NCI-H345 treated with DMSO at 0.1 percent for 48 hours (cell line): ENCODE measurements around the gene PSAT1.

Source experiments
- DNase-seq: peaks from one replicate; lab custom pipeline; 2025; ENCODE audit not compliant: unreplicated experiment; lab: John Stamatoyannopoulos, UW

Gene PSAT1

GRCh38 chr9:78316166-78316892 is 19.4 kb downstream of the PSAT1 start:
- no peak for DNase-seq

DNA sequence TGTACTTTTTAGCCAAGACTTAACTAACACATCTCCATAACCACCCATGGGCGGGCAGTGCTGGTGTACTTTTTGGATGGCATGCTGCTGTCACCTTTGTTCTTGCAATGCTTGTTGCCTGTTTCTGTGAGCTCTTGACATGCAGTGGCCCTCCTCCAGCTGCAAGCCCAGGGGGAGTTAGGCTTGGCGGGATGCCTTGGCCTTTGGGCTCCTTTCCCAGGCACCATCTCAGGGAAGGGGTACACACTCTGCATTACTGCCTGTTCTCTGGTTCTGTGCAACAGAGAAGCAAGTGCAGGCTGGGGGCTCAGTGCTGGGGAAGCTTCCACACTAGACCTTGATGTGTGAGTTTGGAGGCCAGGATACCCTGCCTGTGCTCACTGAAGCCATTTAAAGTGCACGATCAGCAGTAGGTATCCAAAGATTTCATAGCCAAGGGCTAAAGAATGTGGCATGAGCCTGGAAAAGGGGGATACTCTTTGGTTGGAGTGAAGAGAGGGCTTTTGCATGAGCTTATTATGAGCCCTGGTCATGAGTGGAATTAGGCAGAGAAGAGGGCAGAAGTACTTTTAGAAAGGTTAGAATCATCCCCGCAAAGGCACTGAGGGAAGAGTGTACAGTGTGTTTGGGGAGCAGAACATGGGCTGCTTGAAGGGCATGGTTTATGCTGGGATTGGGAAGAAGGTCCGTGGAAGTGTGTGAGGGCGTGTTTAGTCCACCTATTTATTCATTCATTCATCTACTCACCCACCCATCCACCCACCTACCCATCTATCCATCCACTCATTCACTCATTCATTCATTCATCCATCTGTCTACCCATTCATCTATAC is 22.5 kb downstream of the PSAT1 start:
- DNase-seq = no peak

DNA sequence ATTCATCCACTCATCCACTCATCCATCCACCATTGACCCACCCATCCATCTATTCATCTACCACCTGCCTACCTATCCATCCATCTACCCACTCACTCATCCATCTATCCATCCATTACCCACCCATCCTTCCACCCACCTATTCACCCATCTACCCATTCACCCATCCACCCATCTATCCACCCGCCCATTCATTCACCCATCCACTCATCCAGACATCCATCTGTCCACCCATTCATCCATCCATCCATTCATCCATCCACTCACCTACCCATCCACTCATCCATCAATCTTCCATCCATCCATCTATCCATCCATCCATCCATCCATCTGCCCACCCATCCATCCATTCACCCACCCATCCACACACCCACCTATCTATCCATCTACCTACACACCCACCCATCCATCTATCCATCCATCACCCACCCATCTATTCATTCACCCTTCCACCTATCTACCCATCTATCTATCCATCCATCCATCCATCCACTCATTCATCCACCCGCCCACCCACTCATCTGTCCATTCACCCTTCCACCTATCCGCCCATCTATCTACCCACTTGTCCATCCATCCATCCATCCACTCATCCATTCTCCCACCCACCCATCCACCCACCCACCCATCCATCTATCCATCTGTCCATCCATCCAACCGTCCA is 23.2 kb downstream of the PSAT1 start:
- no peak for DNase-seq

DNA sequence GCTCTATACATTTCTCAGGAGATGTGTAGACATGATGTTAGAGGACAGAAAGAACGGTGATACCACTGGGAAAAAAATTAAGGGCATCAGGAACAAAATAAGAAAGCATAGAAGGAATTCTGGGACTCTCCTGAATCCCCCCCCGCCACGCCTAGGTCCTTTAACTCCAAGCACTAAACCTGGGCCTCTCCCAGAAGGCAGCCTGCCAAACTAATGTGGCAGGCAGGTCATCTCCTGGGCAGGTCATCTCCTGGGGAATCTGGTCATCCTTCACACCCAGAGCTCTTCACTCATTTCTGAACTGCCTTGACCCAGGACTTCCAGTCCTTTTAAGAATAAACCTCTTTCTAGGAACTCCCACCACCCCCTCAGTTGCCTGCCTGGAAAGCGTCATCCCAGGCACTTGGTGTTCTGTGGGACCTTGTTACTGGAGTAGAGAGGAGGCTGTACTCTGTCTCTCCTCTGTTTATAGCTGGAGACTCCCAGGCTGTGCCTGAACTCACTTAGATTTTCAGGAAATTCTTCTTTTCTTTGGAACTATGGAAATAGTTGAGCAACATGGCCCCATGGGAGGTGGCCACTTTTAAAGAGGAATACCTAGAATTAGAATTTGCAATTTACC is 24.1 kb downstream of the PSAT1 start:
- DNase-seq = no peak

DNA sequence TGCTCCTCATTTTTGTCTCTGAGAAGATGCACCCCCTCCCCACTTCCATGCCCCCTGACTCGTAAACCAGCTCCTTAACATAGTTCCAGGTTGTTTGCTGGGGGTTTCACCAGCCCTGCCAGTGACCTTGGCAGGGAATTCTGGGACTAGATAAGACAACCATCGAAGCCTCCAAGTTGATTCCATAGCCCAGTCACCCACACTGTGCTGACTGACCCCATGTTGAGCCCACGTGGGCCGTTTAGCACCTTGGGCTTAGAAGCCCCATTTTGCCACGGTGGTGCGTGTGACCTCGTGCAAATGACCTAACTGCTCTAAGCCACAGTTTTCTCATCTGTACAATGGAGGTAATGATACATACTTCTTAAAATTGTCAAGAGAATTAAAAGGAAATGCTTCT is 24.6 kb downstream of the PSAT1 start:
- DNase-seq = no peak

DNA sequence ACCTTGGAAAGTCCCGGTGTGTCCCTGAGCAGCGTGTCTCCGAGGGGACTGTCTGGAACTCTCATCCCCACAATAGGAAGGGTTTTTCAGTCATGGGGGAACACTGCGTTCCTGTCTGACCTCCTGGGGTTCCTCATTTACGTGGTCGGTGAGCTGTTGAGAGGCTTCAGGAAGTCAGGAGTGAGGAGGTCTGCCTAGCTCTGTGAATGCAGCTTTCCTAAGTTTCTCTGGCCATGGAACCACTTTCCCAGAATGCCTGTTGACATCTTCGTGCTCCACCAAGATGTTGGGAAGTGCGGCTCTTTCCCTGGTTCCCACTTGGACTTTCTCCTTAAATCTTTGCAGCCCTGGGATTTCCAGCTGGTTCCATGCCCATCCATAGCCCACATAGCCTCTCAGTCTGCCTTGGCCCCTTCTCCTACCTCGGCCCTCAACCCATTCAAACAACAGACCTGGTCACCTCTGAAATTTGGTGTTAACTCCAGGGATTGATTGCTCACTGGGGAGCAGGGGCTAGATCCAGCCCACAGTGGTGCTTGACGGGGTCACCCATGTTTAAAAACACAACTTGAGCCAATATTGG is 27.2 kb downstream of the PSAT1 start:
- no peak for DNase-seq

- no peak for DNase-seq
Observed at GRCh38 chr9:78324682-78325081, 27.8 kb downstream of the PSAT1 start.

GRCh38 chr9:78325343-78325742 is 28.4 kb downstream of the PSAT1 start:
- DNase-seq = no peak

DNA sequence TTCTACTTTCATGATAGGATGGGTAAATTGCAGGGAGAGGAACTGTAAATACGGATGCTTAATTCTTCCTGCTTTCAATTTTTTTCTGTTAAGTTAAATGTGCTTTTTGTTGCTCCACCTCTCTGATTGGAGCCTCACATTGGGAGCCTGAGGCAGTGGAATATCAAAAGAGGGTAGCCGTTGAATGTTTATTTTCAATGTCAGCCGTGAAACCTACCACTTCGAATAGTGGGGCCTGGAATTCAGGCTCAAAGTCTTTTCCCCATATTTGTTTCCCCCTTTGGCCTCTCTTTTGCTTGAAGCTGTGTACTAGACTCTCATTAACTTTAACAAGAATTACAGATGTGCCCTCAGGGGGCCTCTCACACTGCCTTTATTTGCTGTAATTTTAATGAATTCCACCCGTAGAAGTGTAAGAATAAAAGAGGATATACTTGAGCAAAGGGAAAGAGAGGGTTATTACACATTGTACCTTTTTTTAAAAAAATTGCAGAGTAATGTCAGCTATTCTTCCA is 29.0 kb downstream of the PSAT1 start:
- DNase-seq = no peak

DNA sequence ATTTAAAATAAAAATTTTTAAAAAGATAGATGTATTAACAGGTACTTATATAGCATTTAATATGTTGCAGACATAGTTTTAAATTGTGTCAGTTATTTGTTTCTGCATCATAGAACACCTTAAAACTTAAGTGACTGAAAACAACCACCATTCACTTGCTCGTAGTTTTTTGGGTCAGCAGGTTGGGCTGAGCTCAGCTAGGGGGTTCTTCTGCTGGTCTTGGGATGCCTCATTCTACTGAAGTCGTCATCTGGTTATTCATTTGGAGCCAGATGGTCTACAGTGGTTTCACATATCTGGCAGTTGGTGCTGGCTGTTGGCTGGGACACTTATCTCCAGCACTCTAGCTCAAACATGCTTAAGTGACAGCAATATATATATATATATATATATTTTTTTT is 29.6 kb downstream of the PSAT1 start:
- no peak for DNase-seq

GRCh38 chr9:78332381-78332780 is 35.5 kb downstream of the PSAT1 start:
- no peak for DNase-seq

GRCh38 chr9:78348848-78349247 is 51.9 kb downstream of the PSAT1 start:
- DNase-seq = no peak

DNA sequence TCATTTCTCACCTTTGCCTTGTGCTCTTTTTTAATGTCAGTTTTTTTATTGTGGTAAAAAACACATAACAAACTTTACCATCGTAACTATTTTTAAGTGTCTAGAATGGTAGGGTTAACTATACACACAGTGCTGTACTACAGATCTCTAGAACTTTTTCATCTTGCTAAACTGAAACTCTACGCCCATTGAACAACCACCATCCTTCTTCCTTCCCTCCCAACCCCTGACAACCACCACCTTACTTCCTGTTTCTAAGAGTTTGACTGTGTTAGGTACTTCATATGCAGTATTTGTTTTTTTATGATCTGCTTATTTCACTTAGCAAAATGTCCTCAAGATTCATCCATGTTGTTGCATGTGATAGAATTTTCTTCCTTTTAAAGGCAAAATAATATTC is 54.9 kb downstream of the PSAT1 start:
- DNase-seq = no peak

DNA sequence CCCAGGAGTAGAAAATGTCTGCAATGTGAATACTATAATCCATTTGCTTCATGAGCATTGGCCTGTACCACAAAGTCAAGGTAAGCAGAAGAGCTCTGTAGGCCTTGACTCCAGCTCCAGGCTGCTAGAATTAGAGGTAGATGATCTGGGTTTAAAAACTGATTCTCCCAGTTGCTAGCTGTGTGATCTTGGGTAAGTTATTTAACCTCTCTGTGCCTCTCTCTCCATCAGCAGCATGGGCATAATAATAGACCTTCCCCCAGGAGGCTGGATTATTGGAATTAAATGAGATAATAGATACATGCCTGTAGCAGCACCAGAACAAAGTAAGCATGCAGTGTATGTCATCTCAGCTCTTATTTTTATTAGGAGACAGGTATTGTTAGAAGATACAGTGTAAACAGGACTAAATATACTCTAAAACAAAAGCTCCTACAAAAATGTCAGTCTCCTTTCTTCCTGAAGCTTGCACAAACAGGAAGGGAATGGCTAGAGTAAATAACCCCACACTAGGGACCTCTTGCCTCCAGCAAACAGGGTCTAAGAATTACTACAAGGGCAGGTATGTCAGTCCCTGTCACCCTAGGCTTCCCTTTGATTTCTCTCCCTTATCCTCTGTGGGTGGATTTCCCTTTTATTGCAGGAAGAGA is 57.5 kb downstream of the PSAT1 start:
- DNase-seq = no peak

DNA sequence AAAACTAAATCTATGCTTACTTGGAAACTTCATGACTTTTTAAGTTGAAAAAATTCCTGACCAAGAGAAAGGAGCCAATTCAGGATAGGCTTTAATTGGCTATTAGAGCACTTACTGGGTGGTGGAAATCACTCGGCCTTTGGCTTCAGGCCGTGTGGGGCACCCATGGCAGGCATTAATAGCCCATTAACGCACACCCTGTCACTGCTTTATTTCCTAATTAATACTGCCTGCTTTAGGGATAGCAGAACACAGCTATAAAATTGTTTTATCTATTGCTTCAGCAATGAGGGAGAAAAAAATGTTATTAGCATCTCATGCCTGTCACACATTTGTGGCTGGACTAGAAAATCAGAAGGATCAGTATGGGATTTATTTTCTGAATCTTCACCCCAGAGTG is 58.1 kb downstream of the PSAT1 start:
- DNase-seq = no peak

- DNase-seq = no peak
Observed at GRCh38 chr9:78356634-78357033, 59.7 kb downstream of the PSAT1 start.

DNA sequence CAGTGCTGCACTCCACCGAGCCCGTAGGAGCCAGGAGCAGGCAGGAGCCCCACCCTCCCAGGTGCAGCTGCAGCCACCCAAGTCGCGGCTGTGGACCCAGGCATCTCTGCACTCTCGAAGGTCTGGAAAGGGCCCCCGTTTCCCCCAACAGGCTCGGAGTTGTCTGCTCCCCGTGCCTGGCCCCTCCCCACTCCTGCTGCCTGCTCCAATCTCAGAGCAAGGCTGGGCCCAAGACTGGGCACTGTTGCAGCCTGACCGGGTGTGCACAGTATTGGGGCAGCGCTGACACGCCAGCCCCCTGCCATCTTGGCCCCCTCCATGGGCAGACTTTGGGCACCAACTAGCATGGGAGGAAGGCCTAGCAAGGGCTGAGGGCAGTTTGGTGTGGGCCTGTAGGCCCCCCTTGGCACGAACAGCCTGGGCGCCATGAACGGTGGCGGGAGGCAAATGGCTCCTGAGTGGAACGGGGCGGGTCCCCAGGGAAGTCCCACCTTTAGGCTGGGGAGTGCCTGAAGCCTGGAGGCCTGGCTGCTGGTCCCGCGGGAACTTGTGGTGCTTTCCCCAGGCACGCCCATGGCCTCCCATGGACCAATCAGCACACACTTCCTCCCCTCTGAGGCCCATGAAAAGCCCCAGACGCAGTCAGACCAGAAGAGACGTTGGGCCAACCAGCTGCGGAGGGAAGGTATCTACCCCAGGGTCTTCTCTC is 60.4 kb downstream of the PSAT1 start:
- no peak for DNase-seq

DNA sequence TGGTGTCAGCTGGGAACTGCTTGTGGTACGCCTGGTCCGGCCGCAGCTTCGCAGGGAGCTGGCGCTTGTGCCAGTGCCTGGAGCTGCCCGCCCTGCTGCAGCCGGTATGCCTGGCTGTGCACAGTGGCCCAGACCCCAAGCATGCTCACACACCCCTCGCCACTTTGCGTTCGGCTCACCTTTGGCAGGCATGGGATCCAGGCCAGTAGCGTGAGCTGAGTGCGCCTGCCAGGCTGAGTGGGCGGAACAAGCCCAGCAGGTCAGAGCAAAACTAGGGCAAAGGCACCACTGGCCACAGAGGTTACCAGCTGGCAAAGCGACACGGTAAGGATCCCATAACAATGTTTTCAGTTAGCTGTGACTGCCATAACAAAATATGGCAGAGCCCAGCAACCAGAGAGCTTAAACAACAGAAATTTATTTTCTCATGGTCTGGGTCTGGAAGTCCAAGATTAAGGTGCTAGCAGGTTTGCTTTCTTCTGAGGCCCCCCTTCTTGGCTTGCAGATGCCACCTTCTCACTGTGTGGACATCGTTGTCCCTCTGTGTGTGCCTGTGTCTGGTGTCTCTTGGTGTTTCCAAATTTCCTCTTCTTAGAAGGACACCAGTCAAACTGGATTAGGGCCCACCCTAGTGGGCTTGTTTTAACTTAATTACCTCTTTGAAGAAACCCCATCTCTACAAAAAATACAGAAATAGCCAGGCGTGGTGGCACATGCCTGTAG is 61.6 kb downstream of the PSAT1 start:
- DNase-seq = no peak

GRCh38 chr9:78363221-78363620 is 66.3 kb downstream of the PSAT1 start:
- no peak for DNase-seq
